ENCODE results near the gene VWDE. TPM values are rescaled to one million over a fixed set of nuclear protein-coding genes. Genes with fewer than 3 reads are reported as not detected.

VWDE gene
- total RNA-seq, 1 experiment from 2014 or later = 13.7 TPM

DNA sequence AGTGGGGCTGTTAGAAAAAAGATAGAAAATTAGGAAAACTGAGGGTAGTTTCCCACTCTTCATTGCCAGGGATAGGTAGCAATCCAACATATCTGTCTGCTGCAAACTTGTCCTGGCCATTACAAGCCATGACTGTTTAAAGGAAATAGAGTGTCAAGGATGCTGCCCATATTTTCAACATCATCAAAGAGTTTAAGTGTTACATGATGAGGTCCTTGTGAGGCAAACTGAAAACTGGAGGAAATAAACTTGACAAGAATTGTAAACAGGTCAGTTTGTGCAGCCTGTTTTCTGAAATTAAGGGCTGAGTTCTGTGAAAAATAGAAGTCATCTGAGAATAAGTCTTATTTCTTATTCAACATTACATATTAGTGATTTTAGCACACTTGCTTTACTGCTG is 78.0 kb downstream of the VWDE start:
- DNase-seq (ENCODE audit: low read depth, low spot score) = no peak
- H3K9me2 ChIP-seq (ENCODE audit: insufficient read depth) = no peaks in the 10 kb centered on the region
- H3K79me2 ChIP-seq (ENCODE audit: insufficient read depth, low read length) = no peaks in the 10 kb centered on the region
- H2AFZ ChIP-seq (ENCODE audit: low read depth, low read length, poor library complexity, severe bottlenecking) = no peak overlapping the region
- H3K27ac ChIP-seq (ENCODE audit: low read depth, low read length) = no peak overlapping the region
- no peak overlapping the region for H3K4me2 ChIP-seq (ENCODE audit: low read length)
- intact Hi-C loops (cut with micrococcal nuclease) = loop anchor here (5.0 to 10.0 kb wide), 2 partner anchors 159 to 478 kb away; no protein-coding TSS in a partner anchor
- peaks cover 0 to 5% of the 10 kb centered on the region in 2 experiments; a peak in 1 of 4 replicates for H3K36me3 ChIP-seq (ENCODE audit: control insufficient read depth in 1 of 2, insufficient read depth in 2 of 2, low read length in 2 of 2)
- no peaks in the 10 kb centered on the region for H3K4me1 ChIP-seq (ENCODE audit: control insufficient read depth in 1 of 2, insufficient read depth in 2 of 2, low read length in 2 of 2)
- H4K20me1 ChIP-seq (ENCODE audit: insufficient read depth) = no peaks in the 10 kb centered on the region
- no peak overlapping the region for H3K4me3 ChIP-seq (replicated peaks in 1 of 2; ENCODE audit: low read depth in 1 of 2, low read length in 2 of 2)
- H3K9ac ChIP-seq (ENCODE audit: low read length) = no peak overlapping the region
- H3K27me3 ChIP-seq (ENCODE audit: insufficient read depth, low read length) = no peaks in the 10 kb centered on the region
- ATAC-seq = no peak
- ChIA-PET POLR2A (no interaction called here), CTCF (no interaction called here), RAD21 (ENCODE audit: low non-redundant PET in 1 of 2, low total read pairs in 2 of 2, uncharacterized antibody in 2 of 2, unreplicated experiment in 2 of 2) (no interaction called here)
- TF ChIP-seq ZNF274 (IDR thresholded peaks at IDR 0.05; ENCODE audit: low read depth, low read length) (no peak), ZFX (IDR thresholded peaks at IDR 0.05) (no peak), CEBPB (IDR thresholded peaks at IDR 0.05; ENCODE audit: low read depth) (no peak), TCF7L2 (IDR thresholded peaks at IDR 0.05; ENCODE audit: borderline replicate concordance, extremely low read depth, insufficient read depth, insufficient read length) (no peak), SP1 (IDR thresholded peaks at IDR 0.05; ENCODE audit: low read depth) (no peak), EZH2phosphoT487 (IDR thresholded peaks at IDR 0.05; ENCODE audit: borderline replicate concordance) (no peak), EZH2 (IDR thresholded peaks at IDR 0.05) (no peak)
- TF ChIP-seq, protein P1, sequence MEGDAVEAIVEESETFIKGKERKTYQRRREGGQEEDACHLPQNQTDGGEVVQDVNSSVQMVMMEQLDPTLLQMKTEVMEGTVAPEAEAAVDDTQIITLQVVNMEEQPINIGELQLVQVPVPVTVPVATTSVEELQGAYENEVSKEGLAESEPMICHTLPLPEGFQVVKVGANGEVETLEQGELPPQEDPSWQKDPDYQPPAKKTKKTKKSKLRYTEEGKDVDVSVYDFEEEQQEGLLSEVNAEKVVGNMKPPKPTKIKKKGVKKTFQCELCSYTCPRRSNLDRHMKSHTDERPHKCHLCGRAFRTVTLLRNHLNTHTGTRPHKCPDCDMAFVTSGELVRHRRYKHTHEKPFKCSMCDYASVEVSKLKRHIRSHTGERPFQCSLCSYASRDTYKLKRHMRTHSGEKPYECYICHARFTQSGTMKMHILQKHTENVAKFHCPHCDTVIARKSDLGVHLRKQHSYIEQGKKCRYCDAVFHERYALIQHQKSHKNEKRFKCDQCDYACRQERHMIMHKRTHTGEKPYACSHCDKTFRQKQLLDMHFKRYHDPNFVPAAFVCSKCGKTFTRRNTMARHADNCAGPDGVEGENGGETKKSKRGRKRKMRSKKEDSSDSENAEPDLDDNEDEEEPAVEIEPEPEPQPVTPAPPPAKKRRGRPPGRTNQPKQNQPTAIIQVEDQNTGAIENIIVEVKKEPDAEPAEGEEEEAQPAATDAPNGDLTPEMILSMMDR (IDR thresholded peaks at IDR 0.05 in 2 of 3, conservative IDR thresholded peaks at IDR 0.05 in 1 of 3; ENCODE audit: borderline replicate concordance in 1 of 3, insufficient read depth in 1 of 3, low read depth in 2 of 3, low read length in 2 of 3) = no peak
- TF ChIP-seq, protein P2, sequence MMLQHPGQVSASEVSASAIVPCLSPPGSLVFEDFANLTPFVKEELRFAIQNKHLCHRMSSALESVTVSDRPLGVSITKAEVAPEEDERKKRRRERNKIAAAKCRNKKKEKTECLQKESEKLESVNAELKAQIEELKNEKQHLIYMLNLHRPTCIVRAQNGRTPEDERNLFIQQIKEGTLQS (IDR thresholded peaks at IDR 0.05) = no peak
- no TSS peak for BruUV-seq (replicated peaks)
- no peaks in the 10 kb centered on the region for H3K9me3 ChIP-seq (ENCODE audit: control insufficient read depth in 1 of 2, insufficient read depth in 1 of 2, low read depth in 1 of 2, low read length in 2 of 2)
